HG03175 (cell line): Measurements from ENCODE around the gene ADAM19.

Experiments
- ATAC-seq: cut with Tn5 transposase; IDR thresholded peaks from one replicate; pipeline ENCODE4 v1.9.1; 2021; ENCODE audit warnings: mild to moderate bottlenecking, moderate library complexity; ENCODE audit not compliant: unreplicated experiment

Gene ADAM19

DNA sequence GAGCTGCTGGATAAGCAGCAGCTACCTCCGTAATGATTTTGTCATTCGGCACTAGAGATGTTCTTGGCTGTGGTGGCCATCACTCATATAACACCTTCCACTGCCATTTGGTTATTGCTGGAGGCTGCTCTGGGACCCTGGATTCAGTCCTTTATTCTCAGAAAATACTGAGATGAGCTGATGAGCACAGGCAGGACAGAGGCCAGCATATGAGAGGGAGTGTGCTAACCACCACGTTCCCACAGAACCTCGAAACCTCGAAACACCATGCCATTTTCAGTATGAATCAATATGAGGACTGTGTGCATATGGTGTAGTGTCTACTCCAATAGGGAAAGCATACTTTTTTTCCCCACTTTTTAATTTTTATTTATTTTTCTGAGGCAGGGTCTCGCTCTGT is 56.6 kb downstream of the ADAM19 start:
- peak; percentile 61 for ATAC-seq

DNA sequence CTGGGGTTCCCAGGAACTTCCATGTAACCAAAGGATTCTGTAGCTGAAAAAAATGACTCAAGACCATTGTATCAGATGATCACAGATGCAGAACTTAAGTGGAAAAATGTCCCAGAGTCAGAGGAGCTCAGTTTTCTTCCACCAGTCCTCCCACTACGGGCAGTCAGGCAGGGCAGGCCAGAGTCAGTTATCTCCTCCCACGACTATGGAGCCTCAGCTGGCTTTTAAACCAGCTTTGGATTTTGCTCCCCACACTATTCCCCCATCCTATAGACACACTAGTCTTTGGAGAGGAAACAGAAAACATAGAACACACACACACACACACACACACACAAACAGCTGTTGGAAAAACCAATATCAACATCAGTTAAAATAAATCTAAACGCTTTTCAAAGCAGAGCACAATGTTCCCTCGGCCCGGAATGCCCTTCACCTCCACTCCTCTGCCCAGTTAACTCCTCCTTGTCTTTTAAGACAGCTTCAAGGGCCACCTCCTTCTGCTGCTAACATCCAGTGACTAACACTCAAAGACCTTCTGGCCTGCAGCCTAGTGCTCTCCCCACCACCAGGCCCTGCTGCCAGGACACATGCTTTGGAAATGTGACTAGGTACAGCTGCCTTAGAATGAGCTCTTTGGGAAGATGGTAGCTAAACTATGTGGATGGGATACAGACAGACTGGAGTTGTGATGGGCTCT is 58.8 kb downstream of the ADAM19 start:
- ATAC-seq: no peak

DNA sequence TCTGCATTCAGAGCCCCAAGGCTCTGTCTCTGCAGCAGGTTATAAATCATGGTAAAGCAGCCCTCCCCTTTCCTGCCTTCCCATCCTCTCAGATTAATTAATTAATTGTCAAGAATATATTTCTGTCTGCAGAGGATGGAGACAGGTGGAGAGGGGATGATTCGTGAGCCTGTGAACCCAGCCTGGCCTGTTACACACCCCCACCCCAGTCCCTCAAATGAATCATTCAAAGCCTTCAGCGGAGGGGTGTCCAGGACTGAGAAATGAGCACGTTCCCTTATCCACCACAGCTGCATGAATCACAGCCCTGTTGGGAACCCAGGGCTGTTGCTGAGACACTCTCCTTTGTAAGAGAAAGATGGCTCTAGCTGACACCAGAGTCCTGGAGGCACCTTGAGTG is 59.6 kb downstream of the ADAM19 start:
- ATAC-seq: no peak

DNA sequence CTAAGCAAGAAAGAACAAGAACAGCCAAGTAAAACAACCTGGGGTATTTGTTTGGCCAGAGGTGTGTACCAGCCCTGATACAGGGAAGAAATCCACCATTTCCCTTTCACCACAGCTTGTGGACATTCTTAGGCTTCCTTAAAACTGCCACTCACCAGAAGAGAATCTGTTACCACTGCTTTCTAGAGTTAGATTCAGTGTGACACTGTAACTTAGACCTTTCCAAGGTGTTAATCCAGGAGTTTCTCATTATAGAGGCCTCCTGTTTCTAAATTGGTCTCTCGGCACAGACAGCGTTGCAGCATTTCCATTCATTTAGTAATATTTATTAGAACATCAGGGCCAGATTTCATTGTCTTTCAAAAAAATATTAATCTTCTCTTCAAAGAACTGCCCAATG is 60.6 kb downstream of the ADAM19 start:
- ATAC-seq: no peak

DNA sequence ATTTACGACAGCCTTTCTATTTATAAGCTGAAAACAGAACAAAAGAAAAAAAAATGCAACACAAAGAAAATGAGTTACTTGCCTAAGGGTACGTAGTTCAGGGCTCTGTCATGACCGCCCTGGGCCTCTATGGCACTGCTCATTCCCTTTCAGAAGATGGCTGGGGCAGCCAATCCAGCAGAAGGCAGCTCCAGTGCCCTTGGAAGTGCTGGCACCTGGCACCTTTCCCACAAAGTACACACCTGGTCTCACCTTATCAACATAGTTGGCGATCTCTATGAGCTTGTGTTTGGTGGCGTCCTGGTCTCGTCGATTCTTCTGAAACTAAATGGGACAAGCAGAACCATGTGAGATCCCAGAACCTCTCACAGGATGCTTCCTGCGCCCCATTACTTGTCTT is 62.4 kb downstream of the ADAM19 start:
- ATAC-seq: no peak

DNA sequence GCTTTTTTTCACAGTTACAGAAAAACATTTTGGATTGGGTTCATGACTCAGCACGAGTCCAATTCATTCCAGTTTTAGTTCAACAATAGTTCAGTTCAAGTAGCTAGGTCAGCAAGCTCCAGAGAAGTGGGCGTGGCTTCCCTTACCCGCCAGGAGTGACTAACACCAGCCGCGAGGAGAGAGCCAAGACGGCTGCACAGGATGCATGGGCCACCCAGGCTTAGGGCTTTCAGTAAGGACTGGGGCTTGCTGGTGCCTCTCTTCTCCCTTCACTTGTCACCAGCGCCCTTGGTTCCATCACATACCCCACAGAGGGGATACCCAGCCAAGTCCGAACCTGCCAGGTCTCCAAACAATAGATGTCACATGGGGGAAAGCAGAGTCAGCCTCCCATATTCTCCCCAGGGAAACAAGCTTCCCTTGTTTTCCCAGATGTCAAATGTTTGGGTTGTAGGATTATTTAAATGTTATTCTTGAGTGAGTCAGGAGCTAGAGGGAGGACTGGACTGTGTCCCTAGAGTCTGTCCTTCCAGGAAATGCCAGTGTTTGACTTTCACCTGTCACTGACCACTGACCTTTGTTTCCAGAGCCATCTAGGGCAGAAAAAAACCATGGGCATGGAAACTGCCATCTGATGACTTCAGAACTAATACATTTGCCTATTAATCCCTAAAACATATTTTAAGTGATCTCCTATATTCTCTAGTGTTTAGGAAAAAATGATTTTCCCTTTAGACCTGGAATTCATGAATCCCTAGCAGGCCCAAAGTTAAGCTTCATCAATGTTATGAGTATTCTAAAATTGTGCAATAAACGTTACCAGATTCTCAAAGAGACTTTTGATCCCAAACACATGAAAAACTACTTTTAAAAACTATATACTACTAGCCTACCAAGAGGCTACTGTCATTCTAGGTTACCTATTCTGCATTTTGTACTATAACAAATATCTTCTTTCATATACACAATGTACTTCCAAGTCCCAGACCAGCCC is 63.6 kb downstream of the ADAM19 start:
- no peak for ATAC-seq

DNA sequence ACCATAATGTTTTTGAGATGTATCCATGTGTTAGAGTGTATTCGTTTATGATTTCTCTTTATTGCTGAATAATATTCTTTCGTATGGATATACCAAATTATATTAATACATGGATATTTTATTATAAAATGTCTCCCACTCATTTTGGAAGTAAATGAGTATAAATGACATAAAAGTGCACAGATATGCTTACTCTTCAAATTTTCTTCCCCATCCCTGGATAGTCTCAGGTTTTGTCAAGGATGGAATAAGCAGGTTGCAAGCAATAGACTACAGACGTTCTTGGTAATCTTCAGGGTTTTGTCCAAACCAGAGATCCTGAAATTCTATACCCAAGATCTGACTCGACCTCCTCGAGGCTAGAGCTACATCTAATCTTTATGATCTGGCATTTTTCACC is 64.9 kb downstream of the ADAM19 start:
- no peak for ATAC-seq

DNA sequence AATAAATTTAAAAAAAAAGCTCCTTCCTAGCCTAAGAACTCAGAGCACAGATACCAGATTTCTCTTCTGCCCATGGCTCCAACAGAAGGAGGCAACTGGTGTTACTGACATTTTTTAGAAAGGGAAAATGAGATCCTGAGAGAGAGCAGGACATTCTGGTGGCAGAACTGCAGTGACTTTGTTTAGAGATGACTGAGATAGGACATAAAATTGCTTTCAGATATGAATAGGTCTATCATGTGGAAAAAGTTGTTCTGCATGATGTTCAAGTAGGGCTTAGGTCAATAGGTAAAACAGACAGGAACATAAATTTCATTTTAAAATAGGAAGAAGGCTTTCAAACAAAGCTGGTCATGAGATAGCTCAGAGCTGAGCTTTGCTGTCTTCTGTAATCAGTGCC is 66.0 kb downstream of the ADAM19 start:
- no peak for ATAC-seq

DNA sequence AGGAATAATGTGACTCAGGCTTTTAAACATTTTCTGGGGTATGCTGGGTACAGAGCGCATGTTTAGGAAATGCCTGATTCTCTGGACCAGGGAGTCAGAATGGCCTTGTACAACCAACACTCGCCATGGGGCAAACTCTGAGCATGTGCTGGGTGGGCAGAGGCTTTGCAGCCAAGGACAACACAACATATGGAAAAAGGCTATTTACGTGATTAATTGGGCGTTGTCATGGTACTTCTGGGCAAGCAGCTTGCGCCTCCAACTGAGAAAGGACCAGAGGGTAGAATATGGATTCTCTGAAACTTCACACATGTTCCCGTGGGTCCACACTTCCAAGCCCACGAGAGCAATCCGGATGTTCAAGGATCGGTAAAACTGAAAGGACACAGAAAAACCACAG is 66.5 kb downstream of the ADAM19 start:
- no peak for ATAC-seq

DNA sequence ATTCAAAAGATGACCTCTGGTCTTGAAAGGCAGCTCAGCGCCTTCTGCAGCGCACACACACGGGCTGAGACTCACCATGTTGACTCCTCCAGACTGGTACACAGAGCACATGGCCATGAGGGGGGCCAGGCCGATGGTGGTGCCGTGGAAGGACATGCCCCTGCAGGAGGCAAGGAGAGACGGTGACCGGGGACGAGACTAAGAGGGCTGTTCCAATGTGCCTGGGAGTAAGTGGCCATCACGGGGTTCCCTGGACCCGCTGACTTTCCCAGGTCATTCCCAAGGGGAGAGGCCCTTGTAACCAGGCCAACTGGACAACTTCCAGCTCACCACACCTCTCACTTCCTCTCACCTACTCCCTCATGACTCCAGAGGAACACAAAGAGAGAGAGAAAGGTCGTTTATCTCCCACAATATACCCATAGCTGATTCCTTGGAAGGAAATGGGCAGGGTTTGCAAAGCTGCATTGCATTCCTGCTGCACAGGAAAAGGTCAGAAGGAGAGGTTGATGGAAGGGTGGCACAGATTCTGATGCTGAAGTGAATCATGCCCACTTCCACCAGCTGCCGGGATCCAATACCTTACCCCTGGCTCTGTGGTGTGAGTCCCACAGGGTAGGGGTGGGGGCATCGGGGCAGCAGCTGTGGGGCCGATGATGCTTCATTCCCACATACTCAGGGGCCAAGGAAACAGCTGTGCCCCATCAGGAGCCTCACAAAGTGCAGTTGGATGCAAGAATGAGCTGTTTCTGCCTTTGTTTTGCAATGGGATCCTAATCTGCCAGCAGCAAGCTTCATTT is 68.4 kb downstream of the ADAM19 start:
- ATAC-seq: no peak

DNA sequence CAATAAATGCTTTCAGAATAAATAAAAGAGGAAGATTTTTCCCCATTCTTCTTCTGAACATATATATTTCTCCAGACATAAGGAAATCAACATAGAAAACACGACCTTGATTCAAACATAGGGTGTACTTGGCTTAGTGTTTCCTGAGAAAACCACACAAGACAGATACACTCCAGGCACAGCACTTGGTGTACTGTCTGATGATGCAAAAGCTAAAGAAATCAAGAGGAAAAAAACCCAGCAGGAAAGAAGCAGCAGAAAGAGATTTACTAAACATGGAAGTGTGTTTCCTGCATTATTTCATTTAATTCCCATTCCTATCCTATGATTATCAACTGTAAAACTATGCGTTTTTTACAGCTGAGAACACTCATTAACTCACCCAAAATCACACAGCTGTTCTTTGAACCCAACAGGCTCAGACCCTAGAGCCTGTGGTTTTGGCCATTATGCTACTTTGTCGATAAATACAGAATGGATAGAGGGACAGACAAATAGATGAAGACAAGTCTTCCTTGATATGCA is 69.4 kb downstream of the ADAM19 start:
- ATAC-seq: no peak

DNA sequence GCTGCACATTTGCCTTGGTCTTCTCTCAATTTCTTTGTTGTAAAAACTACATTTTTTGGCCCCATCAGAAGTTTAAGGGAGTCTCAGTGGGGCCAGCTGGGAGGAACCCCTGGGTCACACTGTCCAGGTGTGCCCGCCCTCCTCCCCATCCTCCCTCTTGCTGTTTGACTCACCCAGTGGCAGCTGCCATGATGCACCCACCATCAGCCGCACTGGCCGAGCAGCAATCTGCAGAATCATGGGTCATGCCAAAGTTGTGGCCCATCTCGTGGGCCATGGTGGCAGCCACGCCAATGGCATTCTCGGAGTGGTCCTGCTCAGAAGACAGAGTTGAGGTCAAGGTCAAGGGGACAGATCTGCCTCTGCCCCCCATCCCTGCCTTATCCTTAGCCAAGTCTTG is 70.1 kb downstream of the ADAM19 start:
- no peak for ATAC-seq

DNA sequence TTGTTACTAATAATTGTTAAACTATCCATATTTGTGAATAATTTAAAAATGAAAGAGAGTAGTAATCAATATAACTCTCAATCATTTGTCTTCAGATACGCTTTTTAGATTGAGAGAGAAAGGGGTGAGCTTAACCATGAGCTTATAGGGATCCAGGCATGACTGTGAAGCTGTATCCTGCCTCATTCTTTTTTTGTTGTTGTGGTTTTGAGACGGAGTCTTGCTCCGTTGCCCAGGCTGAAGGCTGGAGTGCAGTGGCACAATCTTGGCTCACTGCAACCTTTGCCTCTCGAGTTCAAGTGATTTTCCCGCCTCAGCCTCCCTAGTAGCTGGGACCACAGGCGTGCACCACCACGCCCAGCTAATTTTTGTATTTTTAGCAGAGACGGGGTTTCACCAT is 71.5 kb downstream of the ADAM19 start:
- ATAC-seq: no peak

DNA sequence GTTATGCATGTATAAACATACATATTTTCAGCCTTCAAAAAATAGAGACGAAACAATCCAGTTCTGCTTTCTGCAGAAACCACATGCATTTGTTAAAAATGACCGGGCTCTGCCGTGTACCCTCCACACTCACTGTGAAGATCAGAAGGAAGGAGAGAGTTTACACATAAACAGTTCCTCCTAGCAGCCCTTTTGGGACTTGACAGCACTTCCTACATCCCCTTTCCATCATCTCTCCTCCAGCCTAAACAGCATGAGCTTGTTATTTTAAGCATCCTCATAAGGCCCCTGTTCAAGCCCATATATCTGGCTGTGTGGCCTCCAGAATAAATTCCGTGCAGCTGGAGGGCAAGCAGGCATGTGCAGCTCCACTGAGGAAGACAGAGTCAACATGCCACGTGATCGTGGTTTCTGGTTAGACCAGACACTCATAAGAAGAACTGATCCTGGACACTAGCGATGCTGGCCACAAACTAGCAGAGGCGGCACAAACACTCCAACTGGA is 73.4 kb downstream of the ADAM19 start:
- ATAC-seq: peak; percentile 87

DNA sequence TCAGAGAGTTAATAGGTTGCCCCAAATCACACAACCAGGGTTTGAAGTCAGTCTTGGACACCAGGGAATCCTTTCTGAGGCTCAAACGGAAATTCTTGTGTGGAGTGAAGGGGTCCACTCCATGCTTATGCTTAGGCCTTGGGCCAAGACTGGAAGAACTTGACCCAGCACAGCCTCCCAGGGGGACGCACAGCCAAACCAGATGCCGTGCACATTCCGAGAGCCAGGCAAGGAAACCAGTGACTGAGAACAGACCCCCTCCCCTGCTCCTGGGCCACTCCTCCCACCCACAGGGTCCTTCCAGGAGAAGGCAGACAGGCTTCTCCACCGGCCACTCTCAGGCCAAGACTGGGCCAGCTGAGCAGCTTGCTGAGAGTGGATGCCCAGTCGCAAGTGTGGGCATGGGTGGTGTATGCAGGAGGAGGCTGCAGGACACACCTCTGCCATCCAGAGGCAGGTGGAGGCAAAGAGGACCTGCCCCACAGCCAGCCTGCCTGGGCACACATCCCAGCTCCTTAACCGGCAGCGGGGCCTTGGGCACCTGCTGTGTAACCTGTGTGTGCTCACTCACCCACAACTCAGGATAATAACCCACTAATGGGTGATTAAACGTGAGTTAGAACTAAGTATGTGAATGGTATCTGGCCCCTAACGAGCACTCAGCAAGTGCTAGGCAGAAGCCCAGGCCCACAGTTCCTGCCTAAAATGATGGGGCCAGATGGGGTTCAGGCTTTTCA is 77.5 kb downstream of the ADAM19 start:
- no peak for ATAC-seq

DNA sequence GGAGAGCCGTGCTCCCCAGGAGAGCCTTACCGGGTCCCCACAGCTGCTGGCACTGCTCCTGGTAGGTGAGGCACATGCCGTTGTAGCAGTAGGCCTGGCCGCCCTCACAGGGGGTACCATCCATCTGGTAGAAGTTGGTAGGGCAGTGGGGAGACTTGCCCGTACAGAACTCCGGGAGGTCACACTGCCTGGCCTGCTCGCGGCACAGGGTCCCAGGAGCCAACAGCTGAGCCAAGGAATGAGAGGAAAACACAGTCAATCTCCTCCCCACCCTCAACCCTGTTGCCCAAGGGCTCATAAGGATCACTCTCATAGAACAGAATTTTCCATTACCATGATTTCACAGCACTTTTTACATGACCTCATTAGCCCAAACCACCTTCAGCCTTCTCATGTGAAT is 78.7 kb downstream of the ADAM19 start:
- no peak for ATAC-seq

DNA sequence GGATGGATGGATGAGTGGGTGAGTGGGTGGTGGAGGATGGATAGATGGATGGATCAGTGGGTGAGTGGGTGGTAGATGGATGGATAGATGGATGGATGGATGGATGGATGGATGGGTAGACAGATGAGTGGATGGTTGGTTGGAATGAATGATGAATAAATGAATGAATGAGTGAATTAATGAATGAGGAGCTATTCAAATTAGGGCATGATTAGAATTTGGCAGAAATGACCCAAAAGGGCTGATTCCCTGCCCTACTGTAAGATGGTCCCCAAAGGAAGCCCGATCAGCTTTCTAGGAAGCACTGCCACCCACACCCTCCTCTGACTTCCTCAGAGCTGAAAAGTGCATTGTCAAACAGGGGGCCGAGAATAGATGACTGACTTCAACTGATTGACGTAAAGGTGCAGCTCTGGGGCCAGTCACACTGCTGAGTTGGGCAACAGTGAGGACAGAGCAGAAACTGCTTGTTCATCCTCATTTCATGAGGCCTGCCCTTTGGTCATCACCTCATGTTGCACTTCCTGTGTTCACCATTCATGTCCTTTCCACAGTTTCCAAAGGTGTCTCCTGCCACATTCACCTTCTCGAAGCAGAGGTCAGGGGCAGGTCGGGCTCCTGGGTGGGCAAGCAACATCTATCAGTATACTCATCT is 81.3 kb downstream of the ADAM19 start:
- no peak for ATAC-seq

DNA sequence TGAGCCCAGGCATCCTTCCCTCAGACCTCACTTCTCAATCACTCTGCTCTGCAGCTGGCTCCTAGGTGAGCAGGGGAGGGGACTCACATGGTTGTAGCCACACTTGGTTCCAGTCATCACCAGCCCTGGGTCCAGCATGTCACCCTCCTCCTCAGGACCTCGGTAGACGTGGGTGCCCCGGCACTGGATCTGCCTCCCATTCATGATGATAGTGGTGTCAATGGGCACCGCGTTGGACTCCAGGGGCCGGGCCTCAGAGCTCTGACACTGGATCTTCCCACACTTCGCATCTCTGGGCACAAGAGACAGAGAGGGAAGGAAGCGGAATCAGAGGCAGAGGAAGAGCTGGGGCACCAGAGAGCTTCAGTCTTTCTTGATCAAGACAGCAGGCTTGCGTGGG is 82.7 kb downstream of the ADAM19 start:
- no peak for ATAC-seq

DNA sequence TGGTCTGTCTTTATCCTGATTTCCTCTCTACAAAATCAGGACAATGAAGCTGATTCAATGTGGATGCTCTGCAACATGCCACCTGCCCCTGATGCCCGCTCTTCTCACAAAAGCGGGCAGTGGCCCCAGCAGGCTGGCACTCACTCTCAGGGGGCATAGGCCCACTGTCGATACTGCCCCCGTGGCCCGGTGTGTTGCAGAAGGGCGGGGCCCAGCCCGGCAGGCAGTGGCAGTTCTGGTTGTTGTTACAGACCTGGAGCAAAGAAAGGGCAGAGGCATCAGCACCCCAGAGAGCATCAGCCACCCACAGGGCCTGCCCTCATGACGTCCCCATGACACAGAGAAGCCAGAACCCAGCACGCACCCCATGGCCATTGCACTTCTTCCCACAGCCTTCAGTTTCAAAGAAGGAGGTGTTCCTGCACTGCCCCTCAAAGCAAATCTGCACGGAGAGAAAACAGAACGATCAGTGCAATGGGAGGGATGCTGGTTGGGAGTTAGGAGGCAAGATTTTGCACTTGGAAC is 84.0 kb downstream of the ADAM19 start:
- no peak for ATAC-seq

DNA sequence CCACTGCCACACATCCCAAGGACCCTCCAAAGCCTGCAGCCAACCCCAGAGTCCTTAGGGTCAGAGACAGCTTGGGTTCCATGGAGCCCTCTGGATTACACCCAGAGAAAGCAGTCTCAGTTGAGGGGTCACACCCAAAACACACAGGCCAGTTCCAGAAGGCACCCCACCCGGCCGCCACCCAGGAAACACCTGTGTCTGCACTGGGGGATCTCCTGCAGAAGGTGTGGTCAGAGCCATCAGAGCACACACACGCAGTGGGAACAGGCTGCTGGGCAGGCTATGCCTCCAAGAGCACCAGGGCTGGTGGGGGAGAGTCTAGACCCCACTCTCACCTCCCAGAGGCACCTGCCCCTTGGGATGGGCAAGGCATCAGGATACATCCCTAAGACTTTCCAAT is 88.2 kb downstream of the ADAM19 start:
- ATAC-seq: no peak
